ENCODE results near the gene IPO11. TPM values are rescaled to one million over a fixed set of nuclear protein-coding genes. Genes with fewer than 3 reads are reported as not detected.

The IPO11 gene
- total and polyA plus RNA-seq, 9 donors, result 10.4 to 40.3 (median 24.6) TPM

DNA sequence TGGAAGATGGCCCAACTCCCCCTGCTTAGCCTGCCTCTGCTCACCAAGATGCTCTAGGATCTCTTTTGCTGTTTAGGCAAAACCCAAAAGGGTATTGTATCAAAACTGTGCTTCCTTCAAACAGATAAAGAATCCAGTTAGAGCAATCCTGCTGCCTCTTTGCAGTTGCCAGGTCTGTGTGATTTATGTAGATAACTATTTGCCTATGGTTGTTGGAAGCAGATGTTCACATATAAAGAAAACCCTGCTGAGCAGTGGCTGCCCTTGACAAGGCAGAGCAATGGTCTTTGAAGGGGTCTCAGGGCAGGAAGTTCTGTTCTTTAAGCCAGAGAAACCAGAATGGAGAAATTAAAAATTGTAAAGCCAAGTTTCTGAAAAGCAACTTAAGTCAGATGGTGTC lies 234.7 kb downstream of the IPO11 start:
- no peak for DNase-seq
- H3K36me3 ChIP-seq, result no peaks in the 10 kb centered on the region
- intact Hi-C loops (cut with DNase I), result no loop called here
- no peaks in the 10 kb centered on the region for H3K27me3 ChIP-seq
- H3K9me3 ChIP-seq, result no peaks in the 10 kb centered on the region
- no peak overlapping the region for H3K27ac ChIP-seq
- H3K4me1 ChIP-seq (ENCODE audit: insufficient read depth), result no peaks in the 10 kb centered on the region
- TF ChIP-seq, protein P1, sequence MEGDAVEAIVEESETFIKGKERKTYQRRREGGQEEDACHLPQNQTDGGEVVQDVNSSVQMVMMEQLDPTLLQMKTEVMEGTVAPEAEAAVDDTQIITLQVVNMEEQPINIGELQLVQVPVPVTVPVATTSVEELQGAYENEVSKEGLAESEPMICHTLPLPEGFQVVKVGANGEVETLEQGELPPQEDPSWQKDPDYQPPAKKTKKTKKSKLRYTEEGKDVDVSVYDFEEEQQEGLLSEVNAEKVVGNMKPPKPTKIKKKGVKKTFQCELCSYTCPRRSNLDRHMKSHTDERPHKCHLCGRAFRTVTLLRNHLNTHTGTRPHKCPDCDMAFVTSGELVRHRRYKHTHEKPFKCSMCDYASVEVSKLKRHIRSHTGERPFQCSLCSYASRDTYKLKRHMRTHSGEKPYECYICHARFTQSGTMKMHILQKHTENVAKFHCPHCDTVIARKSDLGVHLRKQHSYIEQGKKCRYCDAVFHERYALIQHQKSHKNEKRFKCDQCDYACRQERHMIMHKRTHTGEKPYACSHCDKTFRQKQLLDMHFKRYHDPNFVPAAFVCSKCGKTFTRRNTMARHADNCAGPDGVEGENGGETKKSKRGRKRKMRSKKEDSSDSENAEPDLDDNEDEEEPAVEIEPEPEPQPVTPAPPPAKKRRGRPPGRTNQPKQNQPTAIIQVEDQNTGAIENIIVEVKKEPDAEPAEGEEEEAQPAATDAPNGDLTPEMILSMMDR (IDR thresholded peaks at IDR 0.05), result no peak
- no peak for TF ChIP-seq EP300 (IDR thresholded peaks at IDR 0.05)
- no peak for TF ChIP-seq POLR2A (IDR thresholded peaks at IDR 0.05)
- no peak overlapping the region for H3K4me3 ChIP-seq

DNA sequence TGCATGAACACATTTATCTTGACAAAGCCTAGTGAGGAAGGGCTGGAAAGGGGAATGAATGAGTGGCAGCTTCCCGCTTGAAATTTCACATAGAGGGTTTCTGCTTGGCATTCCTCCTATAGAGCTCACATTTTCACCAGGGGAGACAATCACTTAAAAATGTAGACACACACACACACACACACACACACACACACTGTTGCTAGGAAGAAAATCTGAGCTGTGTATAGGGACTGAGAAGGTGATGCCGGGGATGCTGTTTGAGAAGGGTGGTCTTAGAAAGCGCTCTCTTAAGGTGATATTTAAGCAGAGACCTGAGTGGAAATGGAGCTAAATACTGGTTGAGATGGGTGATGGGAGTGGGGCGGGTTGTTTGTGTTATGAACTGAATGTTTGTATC lies 236.5 kb downstream of the IPO11 start:
- TF ChIP-seq POLR2A (IDR thresholded peaks at IDR 0.05), result no peak
- TF ChIP-seq EP300 (IDR thresholded peaks at IDR 0.05), result no peak
- TF ChIP-seq, protein P1 (IDR thresholded peaks at IDR 0.05), result no peak
- no peaks in the 10 kb centered on the region for H3K36me3 ChIP-seq
- H3K27ac ChIP-seq, result no peak overlapping the region
- DNase-seq, result no peak
- no peaks in the 10 kb centered on the region for H3K27me3 ChIP-seq
- WGBS, 3 donors, result 97 to 98% (median 98%) methylated on average over 4 of the region's 4 CpGs
- H3K9me3 ChIP-seq, result no peaks in the 10 kb centered on the region
- no peaks in the 10 kb centered on the region for H3K4me1 ChIP-seq (ENCODE audit: insufficient read depth)
- intact Hi-C loops (cut with DNase I), result no loop called here
- H3K4me3 ChIP-seq, result no peak overlapping the region

DNA sequence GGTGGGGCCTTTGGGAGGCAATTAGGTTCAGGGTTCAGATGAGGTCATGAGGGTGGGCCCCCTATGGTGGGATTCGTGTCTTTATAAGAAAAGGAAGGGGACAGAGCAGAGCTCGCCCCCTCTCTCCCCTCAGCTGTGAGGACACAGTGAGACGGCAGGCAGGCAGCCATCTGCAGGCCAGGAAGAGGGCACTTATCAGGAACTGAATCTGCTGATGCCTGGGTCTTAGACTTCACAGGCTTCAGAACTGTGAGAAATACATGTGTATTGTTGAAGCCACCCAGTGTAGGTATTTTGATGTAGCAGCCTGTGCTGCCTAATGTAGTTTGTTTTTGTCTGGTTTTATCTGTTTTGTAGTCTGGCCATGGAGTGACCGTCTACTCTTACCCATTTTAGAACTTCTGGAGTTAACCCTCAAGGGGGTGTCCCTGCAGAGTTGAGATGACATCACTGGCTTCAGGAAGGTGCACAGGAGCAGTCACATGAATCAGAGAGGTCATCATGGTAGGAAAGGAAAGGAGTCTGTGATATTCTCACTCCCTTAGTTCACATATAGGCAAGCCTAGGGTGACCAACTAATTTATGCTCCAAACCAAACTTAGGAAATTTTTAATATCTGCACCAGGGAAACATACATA lies 237.0 kb downstream of the IPO11 start:
- 66 to 73% (median 71%) methylated on average over 4 of the region's 4 CpGs for WGBS, 3 donors
- no peak for TF ChIP-seq POLR2A (IDR thresholded peaks at IDR 0.05)
- DNase-seq, result no peak

DNA sequence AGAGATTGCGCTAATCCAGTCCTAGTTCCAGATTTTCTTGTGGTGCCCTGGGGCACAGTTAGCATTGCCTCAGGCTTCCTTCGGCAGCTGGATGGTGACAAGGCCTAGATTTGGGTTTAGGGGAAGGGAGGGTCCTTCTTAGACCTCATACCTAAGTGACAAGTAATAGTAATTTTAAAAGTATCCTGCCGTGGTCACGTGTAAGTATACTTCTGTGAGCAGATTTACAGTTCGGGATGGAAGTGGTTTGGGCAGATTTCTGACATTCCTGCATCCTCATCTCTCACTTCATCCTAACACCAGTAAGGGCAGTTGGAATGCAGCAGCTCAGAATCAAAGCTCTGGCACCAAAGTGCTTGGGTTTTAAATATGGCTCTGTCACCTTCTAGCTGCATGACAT lies 237.6 kb downstream of the IPO11 start:
- no peak overlapping the region for H3K27ac ChIP-seq
- no peak overlapping the region for H3K4me3 ChIP-seq
- intact Hi-C loops (cut with DNase I), result no loop called here
- WGBS, 3 donors, result 83 to 91% (median 88%) methylated on average over 5 of the region's 5 CpGs
- no peaks in the 10 kb centered on the region for H3K27me3 ChIP-seq
- no peaks in the 10 kb centered on the region for H3K4me1 ChIP-seq (ENCODE audit: insufficient read depth)
- no peak for DNase-seq
- no peaks in the 10 kb centered on the region for H3K9me3 ChIP-seq
- H3K36me3 ChIP-seq, result no peaks in the 10 kb centered on the region
- no peak for TF ChIP-seq EP300 (IDR thresholded peaks at IDR 0.05)

More for the DNA sequence above, 237.0 kb downstream of the IPO11 start:
- intact Hi-C loops (cut with DNase I), result no loop called here
- Histone ChIP-seq H3K27me3 (no peaks in the 10 kb centered on the region), H3K4me3 (no peak overlapping the region), H3K36me3 (no peaks in the 10 kb centered on the region), H3K4me1 (ENCODE audit: insufficient read depth) (no peaks in the 10 kb centered on the region), H3K9me3 (no peaks in the 10 kb centered on the region), H3K27ac (no peak overlapping the region)

DNA sequence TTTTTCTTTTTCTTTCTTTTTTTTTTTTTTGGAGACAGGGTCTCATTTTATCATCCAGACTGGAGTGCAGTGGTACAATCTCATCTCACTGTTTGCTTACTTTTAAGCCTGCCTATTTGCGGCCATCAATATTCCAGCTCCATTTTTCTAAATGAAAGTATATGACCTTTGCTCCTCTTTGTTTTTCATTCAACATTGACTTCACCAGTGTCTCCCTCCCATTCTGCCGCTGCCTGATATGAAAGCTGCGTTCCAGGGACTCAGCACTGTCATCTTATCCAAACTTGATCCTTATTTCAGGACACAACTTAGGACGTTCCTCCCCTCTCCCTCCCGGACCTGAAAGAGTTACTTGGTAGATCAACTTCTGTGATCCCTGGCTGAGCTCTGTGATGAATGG lies 239.7 kb downstream of the IPO11 start:
- TF ChIP-seq EP300 (IDR thresholded peaks at IDR 0.05), result no peak
- TF ChIP-seq POLR2A (IDR thresholded peaks at IDR 0.05), result no peak
- TF ChIP-seq, protein P1 (IDR thresholded peaks at IDR 0.05), result no peak
- 83 to 88% (median 84%) methylated on average over 5 of the region's 5 CpGs for WGBS, 3 donors
- no peak overlapping the region for H3K4me3 ChIP-seq
- H3K27ac ChIP-seq, result no peak overlapping the region
- no peak for DNase-seq
- intact Hi-C loops (cut with DNase I), result no loop called here
- no peaks in the 10 kb centered on the region for H3K4me1 ChIP-seq (ENCODE audit: insufficient read depth)
- no peaks in the 10 kb centered on the region for H3K36me3 ChIP-seq
- no peaks in the 10 kb centered on the region for H3K27me3 ChIP-seq
- H3K9me3 ChIP-seq, result no peaks in the 10 kb centered on the region

Data from ovary (tissue), 9 donors.